ENCODE data around the gene ZNF415. TPM values are rescaled to one million over a fixed set of nuclear protein-coding genes. Genes with fewer than 3 reads are reported as not detected.

ZNF415 gene
- total and polyA plus RNA-seq, 2 donors from 2014 or later, result 8.8 to 12.0 TPM

GRCh38 chr19:53079313-53079924, 53.3 kb downstream of the ZNF415 start:
- no peak overlapping the region for H3K4me3 ChIP-seq (ENCODE audit: low read length in 3 of 3)
- TF ChIP-seq, protein P1, sequence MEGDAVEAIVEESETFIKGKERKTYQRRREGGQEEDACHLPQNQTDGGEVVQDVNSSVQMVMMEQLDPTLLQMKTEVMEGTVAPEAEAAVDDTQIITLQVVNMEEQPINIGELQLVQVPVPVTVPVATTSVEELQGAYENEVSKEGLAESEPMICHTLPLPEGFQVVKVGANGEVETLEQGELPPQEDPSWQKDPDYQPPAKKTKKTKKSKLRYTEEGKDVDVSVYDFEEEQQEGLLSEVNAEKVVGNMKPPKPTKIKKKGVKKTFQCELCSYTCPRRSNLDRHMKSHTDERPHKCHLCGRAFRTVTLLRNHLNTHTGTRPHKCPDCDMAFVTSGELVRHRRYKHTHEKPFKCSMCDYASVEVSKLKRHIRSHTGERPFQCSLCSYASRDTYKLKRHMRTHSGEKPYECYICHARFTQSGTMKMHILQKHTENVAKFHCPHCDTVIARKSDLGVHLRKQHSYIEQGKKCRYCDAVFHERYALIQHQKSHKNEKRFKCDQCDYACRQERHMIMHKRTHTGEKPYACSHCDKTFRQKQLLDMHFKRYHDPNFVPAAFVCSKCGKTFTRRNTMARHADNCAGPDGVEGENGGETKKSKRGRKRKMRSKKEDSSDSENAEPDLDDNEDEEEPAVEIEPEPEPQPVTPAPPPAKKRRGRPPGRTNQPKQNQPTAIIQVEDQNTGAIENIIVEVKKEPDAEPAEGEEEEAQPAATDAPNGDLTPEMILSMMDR (IDR thresholded peaks at IDR 0.05; ENCODE audit: borderline replicate concordance, extremely low read depth, insufficient read depth), result no peak
- no peaks in the 10 kb centered on the region for H3K4me1 ChIP-seq (ENCODE audit: control insufficient read depth in 2 of 3, insufficient read depth in 2 of 3, low read depth in 1 of 3, low read length in 3 of 3)
- intact Hi-C loops (cut with DNase I), result no loop called here
- FAIRE-seq (no peak), DNase-seq (no peak)
- H3K27ac ChIP-seq (ENCODE audit: low read depth in 2 of 2, low read length in 2 of 2), result no peak overlapping the region
- H3K9me3 ChIP-seq (ENCODE audit: control insufficient read depth in 2 of 3, insufficient read depth in 1 of 3, low read length in 3 of 3), result peaks cover 0 to 6% (median 5%) of the 10 kb centered on the region in 3 donors
- H3K36me3 ChIP-seq (ENCODE audit: control insufficient read depth in 2 of 3, insufficient read depth in 3 of 3, low read length in 3 of 3), result peaks cover 3 to 16% (median 4%) of the 10 kb centered on the region in 3 donors
- H3K9ac ChIP-seq (ENCODE audit: low read length in 3 of 3), result no peak overlapping the region
- no peaks in the 10 kb centered on the region for H3K27me3 ChIP-seq (ENCODE audit: control insufficient read depth, insufficient read depth, low read length)

DNA sequence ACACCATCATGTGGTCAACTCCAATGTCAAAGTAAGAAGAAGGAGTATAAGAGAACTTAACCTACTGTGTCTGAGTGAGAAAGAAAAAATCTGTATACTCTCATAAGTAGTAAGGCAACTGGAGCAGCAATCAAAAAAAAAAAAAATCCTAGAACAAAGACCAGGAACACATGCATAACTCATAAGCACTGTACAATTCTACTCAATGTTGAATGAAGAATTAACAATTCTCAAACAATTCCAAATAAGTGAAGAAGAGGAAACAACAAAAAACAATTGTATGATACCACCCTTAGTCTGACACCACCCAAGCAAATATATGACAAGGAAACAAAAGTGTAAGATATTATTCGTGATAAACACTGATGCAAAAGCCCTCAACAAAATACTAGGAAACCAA, 54.0 kb downstream of the ZNF415 start:
- intact Hi-C loops (cut with DNase I), result no loop called here
- no peak overlapping the region for H3K4me3 ChIP-seq (ENCODE audit: low read length in 3 of 3)
- no peak for DNase-seq
- no peak overlapping the region for H3K27ac ChIP-seq (ENCODE audit: low read depth in 2 of 2, low read length in 2 of 2)
- no peaks in the 10 kb centered on the region for H3K4me1 ChIP-seq (ENCODE audit: control insufficient read depth in 2 of 3, insufficient read depth in 2 of 3, low read depth in 1 of 3, low read length in 3 of 3)
- FAIRE-seq, result no peak
- peaks cover 0 to 6% (median 5%) of the 10 kb centered on the region in 3 donors for H3K9me3 ChIP-seq (ENCODE audit: control insufficient read depth in 2 of 3, insufficient read depth in 1 of 3, low read length in 3 of 3)
- no peaks in the 10 kb centered on the region for H3K27me3 ChIP-seq (ENCODE audit: control insufficient read depth, insufficient read depth, low read length)
- no peak overlapping the region for H3K9ac ChIP-seq (ENCODE audit: low read length in 3 of 3)
- H3K36me3 ChIP-seq (ENCODE audit: control insufficient read depth in 2 of 3, insufficient read depth in 3 of 3, low read length in 3 of 3), result peaks cover 2 to 13% (median 7%) of the 10 kb centered on the region in 3 donors
- TF ChIP-seq, protein P1 (IDR thresholded peaks at IDR 0.05; ENCODE audit: borderline replicate concordance, extremely low read depth, insufficient read depth), result no peak

DNA sequence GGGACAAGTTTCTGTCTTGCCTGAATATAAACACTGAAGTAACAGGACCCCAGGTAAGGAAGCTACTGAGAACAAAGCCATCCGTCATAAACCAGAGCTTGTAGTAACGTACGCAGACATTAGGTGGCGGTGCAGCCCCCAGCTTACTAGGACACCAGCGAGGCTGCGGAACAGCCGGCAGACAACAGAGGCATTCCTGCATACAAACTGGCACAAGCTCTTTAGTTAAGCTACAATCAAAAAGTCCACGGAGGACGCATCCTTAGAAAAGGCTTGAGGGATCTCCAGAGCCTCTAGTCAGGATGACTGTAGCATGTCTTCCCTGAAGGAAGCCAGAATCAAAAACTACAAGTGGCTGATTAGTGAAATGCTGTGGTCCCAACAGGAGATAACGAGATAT, 55.7 kb downstream of the ZNF415 start:
- FAIRE-seq (no peak), DNase-seq (peak; percentile 74 to 83 (median 81))
- Histone ChIP-seq H3K27me3 (ENCODE audit: control insufficient read depth, insufficient read depth, low read length) (no peaks in the 10 kb centered on the region), H3K4me3 (ENCODE audit: low read length in 3 of 3) (no peak overlapping the region), H3K36me3 (ENCODE audit: control insufficient read depth in 2 of 3, insufficient read depth in 3 of 3, low read length in 3 of 3) (peaks cover 9 to 21% (median 9%) of the 10 kb centered on the region in 3 donors), H3K4me1 (ENCODE audit: control insufficient read depth in 2 of 3, insufficient read depth in 2 of 3, low read depth in 1 of 3, low read length in 3 of 3) (no peaks in the 10 kb centered on the region), H3K9me3 (ENCODE audit: control insufficient read depth in 2 of 3, insufficient read depth in 1 of 3, low read length in 3 of 3) (peaks cover 0 to 9% (median 5%) of the 10 kb centered on the region in 3 donors), H3K9ac (ENCODE audit: low read length in 3 of 3) (no peak overlapping the region), H3K27ac (ENCODE audit: low read depth in 2 of 2, low read length in 2 of 2) (no peak overlapping the region)
- intact Hi-C loops (cut with DNase I), result no loop called here
- TF ChIP-seq, protein P1 (IDR thresholded peaks at IDR 0.05; ENCODE audit: borderline replicate concordance, extremely low read depth, insufficient read depth), result peak; percentile 62

All from kidney (tissue), 14 donors.